SK-N-SH treated with all-trans-retinoic acid at 6 μM for 48 hours (cell line): ENCODE measurements around the gene FLNC.

Experiments used
- ATAC-seq: fragments of 200-7000 bp; cut with Tn5 transposase; 3 replicates; pipeline ENCODE4 v1.9.1; 2020; ENCODE audit warnings: mild to moderate bottlenecking, moderate library complexity
- ARNTL ChIP-seq: fragments of 450-650 bp; formaldehyde crosslinking; IDR thresholded peaks from 2 replicates; pipeline ENCODE4 v1.5.0; 2020; ENCODE audit warnings: low read depth, mild to moderate bottlenecking, moderate library complexity, borderline replicate concordance
- BACH2 ChIP-seq: fragments of 250-450 bp; sonication (Bioruptor Pico); IDR thresholded peaks from 2 replicates; pipeline ENCODE4 v1.9.0; 2021; ENCODE audit warnings: mild to moderate bottlenecking, borderline replicate concordance
- CSDC2 ChIP-seq: fragments of 250-450 bp; sonication (Bioruptor Pico); IDR thresholded peaks from 2 replicates; pipeline ENCODE4 v1.5.0; 2020; ENCODE audit warnings: mild to moderate bottlenecking, moderate library complexity
- CSRNP3 ChIP-seq: fragments of 250-450 bp; sonication (Bioruptor Pico); IDR thresholded peaks from 2 replicates; pipeline ENCODE4 v1.5.1; 2021; ENCODE audit warnings: mild to moderate bottlenecking, moderate library complexity
- ESRRG ChIP-seq: fragments of 250-450 bp; sonication (Bioruptor Pico); IDR thresholded peaks from 2 replicates; pipeline ENCODE4 v1.6.1; 2021; ENCODE audit warnings: mild to moderate bottlenecking
- GLIS3 ChIP-seq: fragments of 250-450 bp; sonication (Bioruptor Pico); IDR thresholded peaks from 2 replicates; pipeline ENCODE4 v1.5.0; 2020; ENCODE audit warnings: mild to moderate bottlenecking, moderate library complexity
- OSR1 ChIP-seq: fragments of 250-450 bp; sonication (Bioruptor Pico); IDR thresholded peaks from 2 replicates; pipeline ENCODE4 v1.8.0; 2022; ENCODE audit warnings: moderate library complexity, mild to moderate bottlenecking, inconsistent platforms
- PATZ1 ChIP-seq: fragments of 250-450 bp; sonication (Bioruptor Pico); IDR thresholded peaks from 2 replicates; pipeline ENCODE4 v1.8.0; 2020; ENCODE audit warnings: mild to moderate bottlenecking, moderate library complexity, borderline replicate concordance
- PPARA ChIP-seq: fragments of 250-450 bp; sonication (Bioruptor Pico); IDR thresholded peaks from 2 replicates; pipeline ENCODE4 v1.5.0; 2020; ENCODE audit warnings: mild to moderate bottlenecking, borderline replicate concordance
- RARB ChIP-seq: fragments of 250-450 bp; sonication (Bioruptor Pico); IDR thresholded peaks from 2 replicates; pipeline ENCODE4 v1.8.0; 2021; ENCODE audit warnings: mild to moderate bottlenecking, moderate library complexity
- SNAI2 ChIP-seq: fragments of 250-450 bp; sonication (Bioruptor Pico); IDR thresholded peaks from 2 replicates; pipeline ENCODE4 v1.5.0; 2020; ENCODE audit warnings: mild to moderate bottlenecking, moderate library complexity
- TCF4 ChIP-seq: fragments of 250-450 bp; sonication (Bioruptor Pico); IDR thresholded peaks from 2 replicates; pipeline ENCODE4 v1.8.0; 2021; ENCODE audit warnings: mild to moderate bottlenecking, moderate library complexity, borderline replicate concordance
- TOX ChIP-seq: fragments of 250-450 bp; sonication (Bioruptor Pico); IDR thresholded peaks from 2 replicates; pipeline ENCODE4 v1.8.0; 2021; ENCODE audit warnings: mild to moderate bottlenecking, moderate library complexity, borderline replicate concordance
- TSHZ2 ChIP-seq: fragments of 250-450 bp; sonication (Bioruptor Pico); IDR thresholded peaks from 2 replicates; pipeline ENCODE4 v1.5.0; 2020; ENCODE audit warnings: mild to moderate bottlenecking, moderate library complexity
- ZC3H10 ChIP-seq: fragments of 250-450 bp; sonication (Bioruptor Pico); IDR thresholded peaks from 2 replicates; pipeline ENCODE4 v1.5.1; 2021; ENCODE audit warnings: mild to moderate bottlenecking, moderate library complexity
- ZFP3 ChIP-seq: fragments of 250-450 bp; sonication (Bioruptor Pico); IDR thresholded peaks from 2 replicates; pipeline ENCODE4 v1.5.0; 2020; ENCODE audit warnings: mild to moderate bottlenecking, moderate library complexity
- ZFP30 ChIP-seq: fragments of 450-650 bp; formaldehyde crosslinking; IDR thresholded peaks from 2 replicates; pipeline ENCODE4 v1.5.0; 2022; ENCODE audit warnings: mild to moderate bottlenecking, moderate library complexity
- ZNF565 ChIP-seq: fragments of 450-650 bp; formaldehyde crosslinking; conservative IDR thresholded peaks from 2 replicates; pipeline ENCODE4 v1.5.0; 2020; ENCODE audit warnings: low read depth, mild to moderate bottlenecking, moderate library complexity
- ZNF70 ChIP-seq: fragments of 450-650 bp; formaldehyde crosslinking; IDR thresholded peaks from 2 replicates; pipeline ENCODE4 v1.5.0; 2020; ENCODE audit warnings: mild to moderate bottlenecking, moderate library complexity
- ZNF8 ChIP-seq: fragments of 450-650 bp; formaldehyde crosslinking; IDR thresholded peaks from 2 replicates; pipeline ENCODE4 v1.5.0; 2020; ENCODE audit warnings: mild to moderate bottlenecking, moderate library complexity
- TF ChIP-seq, protein P1 (sequence below): fragments of 250-450 bp; sonication (Bioruptor Pico); IDR thresholded peaks from 2 replicates; pipeline ENCODE4 v1.8.0; 2021; ENCODE audit warnings: low read depth, mild to moderate bottlenecking, moderate library complexity, borderline replicate concordance
- TF ChIP-seq, protein P2 (sequence below): fragments of 250-450 bp; sonication (Bioruptor Pico); IDR thresholded peaks from 2 replicates; pipeline ENCODE4 v1.5.1; 2020; ENCODE audit warnings: low read depth, mild to moderate bottlenecking, moderate library complexity

Gene FLNC

GRCh38 chr7:128811631-128812430 is 18.4 kb upstream of the FLNC start:
- ATAC-seq, result no peak
- TF ChIP-seq ZFP30 (CRISPR knock-in tag) (no peak), TOX (no peak), ZFP3 (no peak), CSDC2 (CRISPR knock-in tag) (no peak), ZNF70 (no peak), TCF4 (no peak), BACH2 (CRISPR knock-in tag) (no peak), GLIS3 (CRISPR knock-in tag) (no peak), RARB (CRISPR knock-in tag) (no peak), OSR1 (CRISPR knock-in tag) (no peak), TSHZ2 (CRISPR knock-in tag) (no peak), CSRNP3 (CRISPR knock-in tag) (no peak)
- TF ChIP-seq, protein P1, sequence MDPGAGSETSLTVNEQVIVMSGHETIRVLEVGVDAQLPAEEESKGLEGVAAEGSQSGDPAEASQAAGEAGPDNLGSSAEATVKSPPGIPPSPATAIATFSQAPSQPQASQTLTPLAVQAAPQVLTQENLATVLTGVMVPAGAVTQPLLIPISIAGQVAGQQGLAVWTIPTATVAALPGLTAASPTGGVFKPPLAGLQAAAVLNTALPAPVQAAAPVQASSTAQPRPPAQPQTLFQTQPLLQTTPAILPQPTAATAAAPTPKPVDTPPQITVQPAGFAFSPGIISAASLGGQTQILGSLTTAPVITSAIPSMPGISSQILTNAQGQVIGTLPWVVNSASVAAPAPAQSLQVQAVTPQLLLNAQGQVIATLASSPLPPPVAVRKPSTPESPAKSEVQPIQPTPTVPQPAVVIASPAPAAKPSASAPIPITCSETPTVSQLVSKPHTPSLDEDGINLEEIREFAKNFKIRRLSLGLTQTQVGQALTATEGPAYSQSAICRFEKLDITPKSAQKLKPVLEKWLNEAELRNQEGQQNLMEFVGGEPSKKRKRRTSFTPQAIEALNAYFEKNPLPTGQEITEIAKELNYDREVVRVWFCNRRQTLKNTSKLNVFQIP (CRISPR knock-in tag), result no peak
- TF ChIP-seq, all 23 proteins: peak for 0

- ATAC-seq, result no peak
- TF ChIP-seq ZNF8 (CRISPR knock-in tag), result no peak
- TF ChIP-seq ZNF70, result no peak
- TF ChIP-seq CSDC2 (CRISPR knock-in tag), result no peak
- TF ChIP-seq ZFP30 (CRISPR knock-in tag), result no peak
These were observed 17.6 kb upstream of the FLNC start for GRCh38 chr7:128812514-128813168.

DNA sequence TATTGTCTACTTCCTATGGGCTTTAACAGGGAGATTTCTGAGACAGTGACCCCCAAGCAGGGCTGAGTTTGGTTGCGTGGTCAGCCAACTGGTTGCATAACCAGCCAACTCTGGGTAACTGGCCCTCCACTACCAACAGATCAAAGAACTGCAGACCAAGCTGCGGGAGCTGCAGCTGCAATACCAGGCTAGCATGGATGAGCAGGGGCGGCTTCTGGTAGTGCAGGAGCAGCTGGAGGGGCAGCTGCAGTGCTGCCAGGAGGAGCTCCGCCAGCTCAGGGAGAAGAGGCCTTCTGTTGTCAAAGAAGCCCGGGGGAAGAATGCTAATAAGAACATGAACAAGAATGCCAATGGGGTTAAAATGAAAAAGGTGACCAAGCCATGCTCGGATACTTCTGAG is 15.7 kb upstream of the FLNC start:
- TF ChIP-seq ZFP3 (no peak), PATZ1 (CRISPR knock-in tag) (no peak), ESRRG (CRISPR knock-in tag) (no peak), TSHZ2 (CRISPR knock-in tag) (no peak), CSDC2 (CRISPR knock-in tag) (no peak), TCF4 (no peak), SNAI2 (CRISPR knock-in tag) (no peak), ARNTL (CRISPR knock-in tag) (no peak), ZNF565 (CRISPR knock-in tag) (no peak), ZNF8 (CRISPR knock-in tag) (no peak), ZNF70 (no peak), PPARA (CRISPR knock-in tag) (no peak), ZC3H10 (CRISPR knock-in tag) (no peak), RARB (CRISPR knock-in tag) (no peak), GLIS3 (CRISPR knock-in tag) (no peak)
- TF ChIP-seq, protein P2, sequence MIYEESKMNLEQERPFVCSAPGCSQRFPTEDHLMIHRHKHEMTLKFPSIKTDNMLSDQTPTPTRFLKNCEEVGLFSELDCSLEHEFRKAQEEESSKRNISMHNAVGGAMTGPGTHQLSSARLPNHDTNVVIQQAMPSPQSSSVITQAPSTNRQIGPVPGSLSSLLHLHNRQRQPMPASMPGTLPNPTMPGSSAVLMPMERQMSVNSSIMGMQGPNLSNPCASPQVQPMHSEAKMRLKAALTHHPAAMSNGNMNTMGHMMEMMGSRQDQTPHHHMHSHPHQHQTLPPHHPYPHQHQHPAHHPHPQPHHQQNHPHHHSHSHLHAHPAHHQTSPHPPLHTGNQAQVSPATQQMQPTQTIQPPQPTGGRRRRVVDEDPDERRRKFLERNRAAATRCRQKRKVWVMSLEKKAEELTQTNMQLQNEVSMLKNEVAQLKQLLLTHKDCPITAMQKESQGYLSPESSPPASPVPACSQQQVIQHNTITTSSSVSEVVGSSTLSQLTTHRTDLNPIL (CRISPR knock-in tag), result no peak
- no peak for ATAC-seq
